ENCODE data around the gene P3H1.
"Not testable (repeated sequence)": the region's sequence is repeated elsewhere in the genome, so short reads cannot be mapped to it uniquely, and the experiment has no call there.

GRCh38 chr1:42722403-42722802 is 44.4 kb downstream of the P3H1 start:
- not testable (repeated sequence) for TF ChIP-seq POLR2AphosphoS5, POLR2A, SPI1, TAF1 (IDR thresholded peaks at IDR 0.05; ENCODE audit: low read depth, low read length)

Measured in GM12891 (cell line).